ENCODE measurements around the gene RWDD2A.

RWDD2A gene

GRCh38 chr6:83199173-83199862 is 6.2 kb downstream of the RWDD2A start:
- DNase-seq: no peak

GRCh38 chr6:83199863-83200225 is 6.7 kb downstream of the RWDD2A start:
- DNase-seq: no peak

GRCh38 chr6:83202031-83202430 is 8.9 kb downstream of the RWDD2A start:
- DNase-seq: no peak

GRCh38 chr6:83215131-83216047 is 22.2 kb downstream of the RWDD2A start:
- peak; percentile 72 for DNase-seq

GRCh38 chr6:83216806-83217205 is 23.6 kb downstream of the RWDD2A start:
- DNase-seq: no peak

GRCh38 chr6:83218646-83219045 is 25.5 kb downstream of the RWDD2A start:
- DNase-seq: no peak

- no peak for DNase-seq
Observed at GRCh38 chr6:83220121-83220520, 27.0 kb downstream of the RWDD2A start.

- no peak for DNase-seq
Observed at GRCh38 chr6:83221276-83221675, 28.1 kb downstream of the RWDD2A start.

GRCh38 chr6:83221889-83222479 is 28.8 kb downstream of the RWDD2A start:
- peak; percentile 30 for DNase-seq

GRCh38 chr6:83226517-83226916 is 33.4 kb downstream of the RWDD2A start:
- DNase-seq: no peak

GRCh38 chr6:83231146-83231545 is 38.0 kb downstream of the RWDD2A start:
- no peak for DNase-seq

- no peak for DNase-seq
Observed at GRCh38 chr6:83247471-83247870, 54.3 kb downstream of the RWDD2A start.
